NCI-H748 (cell line): Measurements from ENCODE around the gene NPY4R.
"Not testable (repeated sequence)": the region's sequence is repeated elsewhere in the genome, so short reads cannot be mapped to it uniquely, and the experiment has no call there.

Experiments used
- DNase-seq: peaks from one replicate; lab custom pipeline; 2025; ENCODE audit not compliant: unreplicated experiment; lab: John Stamatoyannopoulos, UW

Gene NPY4R

DNA sequence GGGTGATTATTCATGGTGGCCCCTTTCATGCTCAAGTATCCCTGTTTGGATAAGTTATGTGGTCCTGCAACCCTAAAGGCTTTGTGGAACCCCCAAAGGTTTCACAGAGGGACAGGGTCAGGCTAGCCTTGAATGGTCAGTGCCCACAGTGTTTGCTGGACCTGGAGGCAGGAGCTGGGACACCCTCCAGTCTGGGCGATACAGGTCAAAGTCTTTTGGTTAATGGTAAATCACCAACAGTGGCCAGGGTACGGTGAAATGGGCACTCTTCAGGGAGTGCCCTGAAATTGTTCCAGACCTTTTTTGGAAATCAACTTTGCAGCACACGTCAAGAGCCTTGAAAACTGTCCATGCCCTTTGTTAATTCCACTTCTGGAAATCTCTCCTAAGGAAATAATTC, 8.7 kb downstream of the NPY4R start:
- DNase-seq: not testable (repeated sequence)

DNA sequence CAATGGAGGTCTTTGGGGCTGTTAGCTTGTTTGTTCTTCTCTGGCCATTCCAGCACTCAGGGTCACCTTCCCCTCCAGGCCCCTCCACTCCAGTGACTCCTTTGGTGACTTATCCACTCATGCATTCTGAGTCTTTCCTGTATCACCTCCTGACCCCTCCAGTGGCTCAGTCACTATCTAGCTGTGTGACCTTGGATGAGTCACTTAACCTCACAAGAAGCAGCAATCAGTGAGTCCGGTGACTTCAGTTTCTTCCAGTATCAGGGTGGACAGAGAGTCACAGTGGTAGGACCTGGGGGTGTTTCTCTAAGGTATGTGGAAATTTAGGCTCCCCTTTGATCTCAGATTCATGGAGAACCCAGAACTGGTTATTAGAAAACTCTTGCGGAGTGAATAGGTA, 9.8 kb downstream of the NPY4R start:
- not testable (repeated sequence) for DNase-seq

DNA sequence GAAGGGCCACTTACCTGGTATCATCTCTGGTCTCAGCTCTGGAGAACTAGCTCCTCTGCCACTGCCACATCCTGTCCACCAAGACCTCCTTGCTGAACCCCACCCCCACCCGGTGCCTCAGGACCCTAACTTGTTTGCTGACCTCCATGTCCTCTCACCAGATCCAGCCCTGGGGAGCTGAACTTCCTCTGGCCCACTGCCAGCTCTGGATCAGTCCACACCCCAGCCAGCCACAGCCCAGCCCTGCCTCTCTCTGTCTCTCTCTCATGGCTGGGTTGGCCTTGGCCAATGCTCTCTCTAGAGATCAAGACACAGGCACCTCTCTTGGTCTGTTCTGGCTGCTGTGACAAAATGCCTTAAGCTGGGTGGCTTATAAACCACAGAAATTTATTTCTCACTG, 14.4 kb downstream of the NPY4R start:
- not testable (repeated sequence) for DNase-seq

- DNase-seq: not testable (repeated sequence)
Measured at GRCh38 chr10:46450829-46451228, 14.9 kb downstream of the NPY4R start.

DNA sequence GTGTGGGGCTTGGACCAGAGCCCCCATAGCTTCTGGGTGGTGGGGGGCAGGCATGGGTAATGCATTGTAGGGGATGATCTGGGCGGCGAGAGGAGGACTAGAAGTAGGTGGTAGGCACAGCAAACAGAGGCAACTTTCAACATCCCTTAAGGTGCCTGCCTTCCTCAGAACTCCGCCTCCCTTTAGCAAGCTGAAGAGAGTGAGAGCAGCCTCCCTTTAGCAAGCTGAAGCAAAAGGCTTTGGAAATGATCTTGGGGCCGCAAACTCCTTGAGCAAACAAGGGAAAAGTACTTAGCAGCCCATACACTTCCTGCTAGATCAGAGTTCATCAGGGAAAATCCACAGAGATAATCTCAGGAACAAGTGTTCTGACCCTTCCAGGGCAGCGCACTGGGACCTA, 18.3 kb downstream of the NPY4R start:
- not testable (repeated sequence) for DNase-seq

GRCh38 chr10:46445389-46446122, 20.2 kb downstream of the NPY4R start:
- DNase-seq: not testable (repeated sequence)

- DNase-seq: not testable (repeated sequence)
Measured at GRCh38 chr10:46443422-46443821, 22.3 kb downstream of the NPY4R start.

GRCh38 chr10:46442706-46443275, 23.0 kb downstream of the NPY4R start:
- not testable (repeated sequence) for DNase-seq

DNA sequence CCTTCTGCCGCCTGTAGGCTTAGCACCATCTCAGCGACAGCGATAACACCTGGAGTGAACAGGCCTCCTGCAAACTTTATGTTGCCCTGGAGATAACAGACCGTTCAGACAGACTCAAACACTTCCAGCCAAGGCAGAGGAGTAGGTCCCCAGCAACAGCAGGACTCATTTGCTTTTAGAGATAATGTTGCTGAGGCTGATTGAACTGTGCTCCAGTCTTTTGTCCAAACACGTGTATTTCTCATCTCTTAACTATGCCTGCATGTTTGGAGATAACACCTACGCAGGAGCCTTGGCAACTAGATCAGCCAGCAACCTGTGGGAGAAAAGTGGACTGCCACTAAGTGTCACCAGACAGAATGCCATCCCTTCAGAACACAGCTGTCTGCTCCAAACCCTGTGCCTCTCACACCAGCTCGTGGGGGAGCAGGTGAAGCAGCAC, 23.9 kb downstream of the NPY4R start:
- not testable (repeated sequence) for DNase-seq

DNA sequence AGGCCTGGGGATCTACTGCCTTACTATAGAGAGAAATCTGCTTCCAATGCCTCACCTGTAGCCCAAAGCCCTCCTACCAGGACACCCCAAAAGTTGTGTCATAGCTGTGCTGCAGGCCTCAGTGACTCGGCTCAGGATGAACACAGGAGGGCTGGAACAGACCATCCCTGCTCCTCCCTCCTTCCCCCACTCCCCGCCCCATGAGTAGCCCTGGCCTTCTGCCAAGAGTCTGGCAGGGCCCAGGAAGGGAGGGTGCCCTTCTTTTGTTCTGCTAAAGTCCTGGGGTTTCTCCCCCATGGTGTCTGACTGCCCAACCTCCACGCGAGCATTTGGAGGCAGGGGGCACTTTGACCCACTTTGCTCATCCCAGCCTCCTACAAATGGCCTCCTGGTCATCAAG, 24.8 kb downstream of the NPY4R start:
- not testable (repeated sequence) for DNase-seq

GRCh38 chr10:46423550-46423949, 42.2 kb downstream of the NPY4R start:
- not testable (repeated sequence) for DNase-seq

DNA sequence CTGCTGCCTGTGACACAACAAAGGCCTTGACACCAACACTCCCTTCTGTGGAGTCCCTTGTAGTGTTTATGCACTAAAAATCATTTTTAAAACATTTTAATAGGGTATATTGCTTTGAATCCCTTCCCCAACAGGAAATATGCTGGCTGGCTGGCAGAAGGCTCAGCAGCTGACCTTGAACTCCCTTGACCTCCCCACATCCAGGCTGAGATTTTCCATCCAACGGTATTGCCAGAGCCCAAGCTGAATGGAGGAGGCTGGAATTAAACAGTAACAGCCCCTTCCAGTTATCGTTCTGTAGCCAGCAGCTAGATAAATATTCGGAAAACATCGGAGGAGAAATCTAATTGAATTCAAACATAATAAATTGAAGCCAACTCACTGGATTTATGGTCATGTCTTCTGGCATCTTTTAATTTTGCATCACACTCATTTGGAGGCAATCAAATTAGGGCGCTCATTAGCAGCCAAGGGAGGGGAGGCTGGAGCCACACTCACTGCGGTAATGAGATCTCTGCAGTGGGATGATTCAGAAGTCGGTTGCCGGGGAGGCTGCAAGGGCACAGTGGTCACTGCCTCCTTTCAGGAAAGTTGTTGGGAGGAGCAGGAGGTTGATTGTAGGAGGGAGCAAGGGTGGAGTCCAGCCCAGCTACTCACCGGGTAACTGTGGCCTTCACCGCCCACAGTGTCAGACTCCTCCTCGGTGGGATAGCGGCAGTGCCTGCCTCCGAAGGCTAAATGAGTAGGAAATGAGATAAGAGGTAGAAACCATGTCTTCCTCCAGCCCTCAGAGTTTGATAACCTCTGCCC, 46.0 kb downstream of the NPY4R start:
- not testable (repeated sequence) for DNase-seq

DNA sequence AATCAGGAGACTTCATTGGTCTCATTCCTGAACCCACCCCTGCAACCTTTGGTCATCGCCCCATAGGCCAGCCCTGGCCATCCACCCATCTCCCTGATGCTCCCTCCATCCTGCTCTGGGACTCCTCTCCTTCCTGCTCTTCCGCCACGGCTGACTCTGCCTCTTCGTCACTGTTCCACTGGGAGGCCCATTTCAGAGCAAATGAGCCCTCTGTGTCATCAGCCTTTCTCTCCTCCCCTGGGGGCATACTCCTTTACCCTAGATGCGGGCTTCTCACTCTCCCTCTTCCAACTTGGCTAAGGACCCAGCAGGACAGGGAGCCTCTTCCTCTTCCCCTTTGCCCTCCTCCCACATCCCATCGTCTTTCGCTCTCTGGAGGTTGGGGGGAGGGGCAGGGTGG, 47.5 kb downstream of the NPY4R start:
- DNase-seq: not testable (repeated sequence)

DNA sequence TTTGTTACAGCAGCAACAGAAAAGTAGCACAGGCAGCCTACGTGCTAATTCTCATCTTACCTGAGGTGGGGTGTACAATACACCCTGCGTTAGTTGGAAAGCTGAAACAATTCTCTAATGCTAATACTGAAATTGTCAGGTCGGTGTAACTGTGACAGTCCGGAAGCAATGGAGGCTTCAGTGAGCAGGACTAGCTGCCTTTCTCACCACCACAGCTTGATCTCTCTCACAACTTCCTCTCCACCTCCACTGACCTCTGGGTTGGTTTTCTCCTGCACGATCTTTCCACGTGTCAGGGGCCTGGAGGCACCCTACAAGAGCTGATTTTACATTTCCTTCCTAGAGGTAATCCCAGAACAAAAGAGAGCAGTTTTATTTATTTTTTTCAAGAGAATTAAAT, 50.5 kb downstream of the NPY4R start:
- DNase-seq: not testable (repeated sequence)

- not testable (repeated sequence) for DNase-seq
Measured at GRCh38 chr10:46412665-46413064, 53.1 kb downstream of the NPY4R start.

DNA sequence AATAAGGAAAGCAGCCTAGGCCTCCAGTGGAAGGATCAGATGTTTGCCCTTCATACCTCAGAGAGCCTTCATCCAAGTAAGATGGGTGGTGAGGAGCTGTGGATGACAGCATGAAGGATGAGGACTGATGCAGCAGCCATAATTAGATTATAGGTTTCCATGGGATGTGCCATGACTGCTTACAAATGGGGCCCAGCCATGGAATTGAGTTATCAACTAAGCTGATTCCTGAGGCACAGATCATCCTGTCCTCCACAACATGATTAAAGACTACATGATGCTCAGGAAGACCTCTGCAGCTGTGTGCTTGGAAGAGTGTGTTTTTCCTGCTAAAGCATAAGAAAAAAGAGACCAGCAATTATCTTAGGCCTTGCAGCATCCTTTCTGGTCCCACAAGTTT, 54.6 kb downstream of the NPY4R start:
- DNase-seq: not testable (repeated sequence)
